Measurements from ENCODE around the gene IQGAP3. TPM values are rescaled to one million over a fixed set of nuclear protein-coding genes. Genes with fewer than 3 reads are reported as not detected.

Gene IQGAP3
- polyA plus RNA-seq, 3 donors: 0.03 to 0.24 TPM; not detected in 1

GRCh38 chr1:156525856-156526489 is 46.4 kb downstream of the IQGAP3 start:
- H3K27me3 ChIP-seq (ENCODE audit: control insufficient read depth in 2 of 2, insufficient read depth in 2 of 2, low read length in 2 of 2): no peaks in the 10 kb centered on the region
- peaks cover 11 to 22% of the 10 kb centered on the region in 2 donors for H3K36me3 ChIP-seq (replicated peaks in 1 of 2; ENCODE audit: control insufficient read depth in 1 of 2, insufficient read depth in 2 of 2, low read length in 2 of 2)
- intact Hi-C loops (cut with micrococcal nuclease): loop anchor here (5.0 kb wide), 3 partner anchors 34 to 41 kb away; no protein-coding TSS in a partner anchor
- Mint-ChIP-seq H3K9me3 (no peaks in the 10 kb centered on the region), H3K4me1 (peaks cover 47% of the 10 kb centered on the region), H3K36me3 (peaks cover 19 to 31% of the 10 kb centered on the region in 2 donors), H3K27ac (peak overlapping the region in 6 of 7 donors; percentile 57 to 98 (median 92)), H3K27me3 (ENCODE audit: low read depth in 3 of 3) (no peaks in the 10 kb centered on the region), H3K4me3 (peak overlapping the region in 1 of 2 donors; percentile 91)
- no peaks in the 10 kb centered on the region for H3K9me3 ChIP-seq (replicated peaks in 1 of 2; ENCODE audit: control insufficient read depth in 1 of 2, insufficient read depth in 1 of 2, low read length in 2 of 2)
- TF ChIP-seq CTCF (IDR thresholded peaks at IDR 0.05): no peak
- peaks cover 40 to 53% of the 10 kb centered on the region in 2 donors for H3K4me1 ChIP-seq (ENCODE audit: control insufficient read depth in 1 of 2, insufficient read depth in 2 of 2, low read length in 2 of 2)
- no peaks in the 10 kb centered on the region for H4K20me1 ChIP-seq (ENCODE audit: insufficient read depth, low read length)
- 50% methylated on average over 1 of the region's 2 CpGs for WGBS (ENCODE audit: insufficient coverage)
- H3K4me2 ChIP-seq (replicated peaks; ENCODE audit: extremely low read depth, low read length, poor library complexity, severe bottlenecking): no peak overlapping the region
- H3K4me3 ChIP-seq (replicated peaks in 1 of 3; ENCODE audit: low read depth in 2 of 3, low read length in 3 of 3): no peak overlapping the region
- H3K79me2 ChIP-seq (ENCODE audit: insufficient read depth, low read length): peaks cover 4% of the 10 kb centered on the region
- no peak for DNase-seq
- H2AFZ ChIP-seq (ENCODE audit: insufficient read depth, low read depth, low read length, poor library complexity, severe bottlenecking): peak overlapping the region; percentile 15
- peak overlapping the region; percentile 11 to 81 for H3K27ac ChIP-seq (ENCODE audit: low read depth in 1 of 2, low read length in 2 of 2)
- H3K9ac ChIP-seq (ENCODE audit: insufficient read depth, low read length, poor library complexity, severe bottlenecking): no peak overlapping the region

DNA sequence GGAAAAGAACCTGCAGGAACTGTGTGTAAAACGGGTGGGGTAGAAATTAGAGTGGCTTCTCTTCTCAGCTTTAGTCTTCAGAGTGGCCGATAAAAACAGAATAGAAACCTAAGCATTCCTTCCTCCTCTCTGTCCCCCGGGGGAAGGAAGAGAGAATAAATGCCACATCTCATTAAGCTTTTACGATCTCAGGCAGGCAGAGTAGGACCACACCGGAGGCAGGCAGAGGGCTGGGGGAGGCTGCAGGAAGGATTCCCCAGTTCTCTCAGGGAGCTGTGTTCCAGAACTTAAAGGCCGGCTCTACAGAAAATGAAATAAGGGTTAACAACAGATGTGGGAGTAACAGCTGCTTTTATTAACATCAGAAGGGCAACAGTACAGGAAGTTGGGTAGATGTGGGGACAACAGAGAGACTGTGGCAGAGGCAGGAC is 47.3 kb downstream of the IQGAP3 start:
- Histone ChIP-seq H3K79me2 (ENCODE audit: insufficient read depth, low read length) (peaks cover 4% of the 10 kb centered on the region), H3K9me3 (replicated peaks in 1 of 2; ENCODE audit: control insufficient read depth in 1 of 2, insufficient read depth in 1 of 2, low read length in 2 of 2) (no peaks in the 10 kb centered on the region), H3K9ac (ENCODE audit: insufficient read depth, low read length, poor library complexity, severe bottlenecking) (peak overlapping the region; percentile 33), H3K4me1 (ENCODE audit: control insufficient read depth in 1 of 2, insufficient read depth in 2 of 2, low read length in 2 of 2) (peaks cover 40 to 53% of the 10 kb centered on the region in 2 donors), H3K4me2 (replicated peaks; ENCODE audit: extremely low read depth, low read length, poor library complexity, severe bottlenecking) (peak overlapping the region; percentile 83), H2AFZ (ENCODE audit: insufficient read depth, low read depth, low read length, poor library complexity, severe bottlenecking) (peak overlapping the region; percentile 66), H3K27me3 (ENCODE audit: control insufficient read depth in 2 of 2, insufficient read depth in 2 of 2, low read length in 2 of 2) (no peaks in the 10 kb centered on the region), H3K4me3 (replicated peaks in 1 of 3; ENCODE audit: low read depth in 2 of 3, low read length in 3 of 3) (peak overlapping the region; percentile 3 to 64 (median 49)), H3K36me3 (replicated peaks in 1 of 2; ENCODE audit: control insufficient read depth in 1 of 2, insufficient read depth in 2 of 2, low read length in 2 of 2) (peaks cover 2 to 13% of the 10 kb centered on the region in 2 donors), H3K27ac (ENCODE audit: low read depth in 1 of 2, low read length in 2 of 2) (peak overlapping the region; percentile 61 to 81), H4K20me1 (ENCODE audit: insufficient read depth, low read length) (no peaks in the 10 kb centered on the region)
- DNase-seq: peak in 1 of 3 donors; percentile 36
- Mint-ChIP-seq H3K9me3 (no peaks in the 10 kb centered on the region), H3K27ac (peak overlapping the region; percentile 88 to 98 (median 96)), H3K27me3 (ENCODE audit: low read depth in 3 of 3) (no peaks in the 10 kb centered on the region), H3K4me1 (peaks cover 47% of the 10 kb centered on the region), H3K4me3 (peak overlapping the region; percentile 72 to 91), H3K36me3 (peaks cover 10 to 24% of the 10 kb centered on the region in 2 donors)
- 0% methylated on average over 1 of the region's 6 CpGs for WGBS (ENCODE audit: insufficient coverage)
- TF ChIP-seq CTCF (IDR thresholded peaks at IDR 0.05): no peak
- intact Hi-C loops (cut with micrococcal nuclease): loop anchor here (5.0 kb wide), 3 partner anchors 33 to 42 kb away; no protein-coding TSS in a partner anchor
